Endothelial cell of umbilical vein (primary cell): ENCODE data around the gene PLD1. TPM values are rescaled to one million over a fixed set of nuclear protein-coding genes. Genes with fewer than 3 reads are reported as not detected.

Experiments
- BruUV-seq: library from RNA; stranded (reverse); fragments of 400-500 nt; replicated peaks from 2 replicates; lab custom pipeline; 2021; lab: Mats Ljungman, UMichigan
- CTCF ChIA-PET: fragments of 300-600, 350-600 bp; sonication (Branson Sonifier 250); formaldehyde crosslinking; loops from one replicate; lab custom pipeline; 2021; ENCODE audit warnings: antibody characterized with exemption, inconsistent platforms; lab: Charles Lee
- POLR2A ChIA-PET: fragments of 300-600, 350-600 bp; sonication (Branson Sonifier 250); formaldehyde crosslinking; loops from one replicate; lab custom pipeline; 2021; ENCODE audit warnings: antibody characterized with exemption, inconsistent platforms; lab: Charles Lee
- DNase-seq: peaks from one replicate; pipeline ENCODE4 v3.0.0-alpha.2; 2011; ENCODE audit warnings: low read depth, low spot score
- FAIRE-seq: peaks from 2 replicates; lab custom pipeline; 2011; peaks lifted over from hg19 to GRCh38; lab: Jason Lieb, UNC
- H2AFZ ChIP-seq: 2 replicates; pipeline ENCODE4 v1.6.0; 2012; ENCODE audit warnings: low read depth, low read length, control low read depth, inconsistent platforms
- H3K27ac ChIP-seq: 2 replicates; pipeline ENCODE4 v1.5.1; 2011; ENCODE audit warnings: low read depth, mild to moderate bottlenecking, control low read depth, low read length, moderate library complexity; ENCODE audit not compliant: insufficient read depth
- H3K27me3 ChIP-seq, 2 experiments: 2 replicates each; pipeline versions ENCODE4 v1.6.0 to v1.6.1; 2011; ENCODE audit warnings: low read length in 2 of 2, mixed read lengths in 1 of 2; ENCODE audit not compliant: control insufficient read depth in 2 of 2, insufficient read depth in 2 of 2
- H3K36me3 ChIP-seq, 2 experiments: 2 replicates in 1 of 2; 3 replicates in 1 of 2; pipeline ENCODE4 v1.5.1; 2011; ENCODE audit warnings: low read length in 2 of 2, mild to moderate bottlenecking in 1 of 2, moderate library complexity in 1 of 2; ENCODE audit not compliant: control insufficient read depth in 2 of 2, insufficient read depth in 2 of 2; ENCODE audit errors: extremely low read depth in 1 of 2
- H3K4me1 ChIP-seq: 3 replicates; pipeline ENCODE4 v1.5.1; 2011; ENCODE audit warnings: mild to moderate bottlenecking, low read length; ENCODE audit not compliant: control insufficient read depth, insufficient read depth; ENCODE audit errors: extremely low read depth
- H3K4me2 ChIP-seq: 2 replicates; pipeline ENCODE4 v1.6.1; 2011; ENCODE audit warnings: low read length, control low read depth, mixed read lengths; ENCODE audit not compliant: insufficient read depth
- H3K4me3 ChIP-seq, 3 experiments: fragments of 200-600 bp in 1 of 3; sonication (generic), shearing (Covaris generic) in 1 of 3; replicated peaks in 1 of 3; 2 replicates each; pipeline ENCODE4 v1.5.1; 2011 to 2016; ENCODE audit warnings: control low read depth in 3 of 3, low read length in 3 of 3, mild to moderate bottlenecking in 2 of 3, inconsistent platforms in 1 of 3, low read depth in 1 of 3, moderate library complexity in 1 of 3; ENCODE audit not compliant: insufficient read depth in 1 of 3
- H3K79me2 ChIP-seq: 2 replicates; pipeline ENCODE4 v1.6.0; 2012; ENCODE audit warnings: low read length, inconsistent platforms; ENCODE audit not compliant: control insufficient read depth, insufficient read depth
- H3K9ac ChIP-seq: replicated peaks from 2 replicates; pipeline ENCODE3; 2011; ENCODE audit warnings: low read length, control low read depth; ENCODE audit not compliant: insufficient read depth; ENCODE audit errors: extremely low read depth
- H3K9me1 ChIP-seq: replicated peaks from 3 replicates; pipeline ENCODE4 v1.6.0; 2011; ENCODE audit warnings: mild to moderate bottlenecking, low read length; ENCODE audit not compliant: control insufficient read depth, insufficient read depth; ENCODE audit errors: extremely low read depth
- H3K9me3 ChIP-seq: replicated peaks from 2 replicates; pipeline ENCODE4 v1.5.1; 2012; ENCODE audit warnings: low read length, inconsistent platforms; ENCODE audit not compliant: control insufficient read depth, insufficient read depth
- H4K20me1 ChIP-seq: replicated peaks from 2 replicates; pipeline ENCODE3; 2011; ENCODE audit warnings: mild to moderate bottlenecking, low read length; ENCODE audit not compliant: control insufficient read depth, insufficient read depth; ENCODE audit errors: extremely low read depth
- EZH2 ChIP-seq: IDR thresholded peaks from 2 replicates; pipeline ENCODE4 v1.6.1; 2012; ENCODE audit warnings: borderline replicate concordance, low read depth, mild to moderate bottlenecking, moderate library complexity, low read length, inconsistent platforms; ENCODE audit not compliant: severe bottlenecking
- FOS ChIP-seq: IDR thresholded peaks from 2 replicates; pipeline ENCODE4 v1.6.1; 2011; ENCODE audit warnings: mild to moderate bottlenecking, low read length, moderate library complexity, borderline replicate concordance; ENCODE audit not compliant: insufficient read depth
- GATA2 ChIP-seq: IDR thresholded peaks from 2 replicates; pipeline ENCODE4 v1.7.0; 2011; ENCODE audit warnings: low read depth, mild to moderate bottlenecking, moderate library complexity, mixed read lengths, low read length; ENCODE audit not compliant: insufficient read length, insufficient read depth
- JUN ChIP-seq: IDR thresholded peaks from 2 replicates; pipeline ENCODE4 v1.6.1; 2011; ENCODE audit warnings: borderline replicate concordance, low read depth; ENCODE audit not compliant: insufficient read length, insufficient read depth
- MAX ChIP-seq: IDR thresholded peaks from 2 replicates; pipeline ENCODE4 v1.6.1; 2011; ENCODE audit not compliant: insufficient read depth, insufficient read length
- MYC ChIP-seq: IDR thresholded peaks from one replicate; pipeline ENCODE4 v1.6.1; 2011; ENCODE audit warnings: mild to moderate bottlenecking, low read depth, low read length
- POLR2A ChIP-seq: IDR thresholded peaks from 2 replicates; pipeline ENCODE4 v1.6.1; 2012; ENCODE audit warnings: low read depth, mild to moderate bottlenecking, control low read depth, low read length
- POLR2AphosphoS5 ChIP-seq: IDR thresholded peaks from 2 replicates; pipeline ENCODE4 v1.6.1; 2012; ENCODE audit warnings: low read depth, mild to moderate bottlenecking, control low read depth, low read length, moderate library complexity; ENCODE audit not compliant: insufficient read depth
- dilution Hi-C: fragments of 300-500 bp; cut with MboI; formaldehyde crosslinking; loops from one replicate; pipeline ENCODE4 v1.15.0; 2019; ENCODE audit warnings: low sequenced_read_pairs; ENCODE audit not compliant: extremely low pct_ligation_motif_present
- intact Hi-C: fragments of 100-400 bp; cut with micrococcal nuclease; formaldehyde crosslinking; loops from one replicate; pipeline ENCODE4 v1.10.0; 2022
- polyA plus RNA-seq, 4 experiments: library from polyadenylated mRNA; depleted of rRNA in 3 of 4; stranded (reverse) in 3 of 4; unstranded in 1 of 4; fragments of >200 nt; gene quantifications; 2 replicates each; pipeline versions ENCODE4 v1.2.1 to v1.2.3, GENCODE V29; 2011 to 2012; ENCODE audit warnings: missing spikeins in 1 of 4
- total RNA-seq: library from RNA; stranded (reverse); gene quantifications from 2 replicates; pipeline ENCODE4 v1.2.3, GENCODE V29; 2021
- TF ChIP-seq, protein P1 (sequence below), 2 donors: IDR thresholded peaks; 1 replicate in 1 of 2; 2 replicates in 1 of 2; pipeline ENCODE4 v1.5.1; 2011; ENCODE audit warnings: low read length in 2 of 2, mild to moderate bottlenecking in 2 of 2, moderate library complexity in 2 of 2, control low read depth in 1 of 2, inconsistent platforms in 1 of 2, low read depth in 1 of 2; ENCODE audit not compliant: insufficient read depth in 1 of 2; ENCODE audit errors: extremely low read depth in 1 of 2

The PLD1 gene
- total and polyA plus RNA-seq, 2 donors (not counting 3 experiments of a cell fraction or from before 2014, with no cell fraction given): 42.0 to 108 TPM

DNA sequence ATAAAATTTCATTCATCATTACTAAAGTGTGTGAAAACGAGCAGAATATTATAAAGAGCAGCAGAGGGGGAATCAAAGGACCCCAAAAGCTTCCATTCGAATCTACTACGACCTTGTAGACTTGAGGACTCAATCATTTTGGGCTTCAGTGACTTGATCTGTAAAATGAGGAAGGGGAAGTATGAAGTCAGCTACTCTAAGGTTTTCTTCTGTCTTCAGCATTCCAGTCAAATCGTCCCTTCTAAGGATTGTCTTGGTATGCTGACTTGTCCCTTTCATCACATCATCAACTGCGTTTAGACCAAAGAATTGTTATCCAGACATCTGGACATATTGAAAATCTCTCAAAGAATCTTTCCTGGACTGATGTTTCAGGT is 44.8 kb downstream of the PLD1 start:
- FAIRE-seq: no peak
- intact Hi-C loops (no loop called here), dilution Hi-C loops (no loop called here)
- BruUV-seq: no TSS peak
- DNase-seq: no peak
- no peaks in the 10 kb centered on the region for H3K9me3 ChIP-seq
- TF ChIP-seq EZH2 (no peak), MYC (no peak), POLR2AphosphoS5 (no peak), GATA2 (no peak), FOS (no peak), JUN (no peak), MAX (no peak), POLR2A (no peak)
- TF ChIP-seq, protein P1, sequence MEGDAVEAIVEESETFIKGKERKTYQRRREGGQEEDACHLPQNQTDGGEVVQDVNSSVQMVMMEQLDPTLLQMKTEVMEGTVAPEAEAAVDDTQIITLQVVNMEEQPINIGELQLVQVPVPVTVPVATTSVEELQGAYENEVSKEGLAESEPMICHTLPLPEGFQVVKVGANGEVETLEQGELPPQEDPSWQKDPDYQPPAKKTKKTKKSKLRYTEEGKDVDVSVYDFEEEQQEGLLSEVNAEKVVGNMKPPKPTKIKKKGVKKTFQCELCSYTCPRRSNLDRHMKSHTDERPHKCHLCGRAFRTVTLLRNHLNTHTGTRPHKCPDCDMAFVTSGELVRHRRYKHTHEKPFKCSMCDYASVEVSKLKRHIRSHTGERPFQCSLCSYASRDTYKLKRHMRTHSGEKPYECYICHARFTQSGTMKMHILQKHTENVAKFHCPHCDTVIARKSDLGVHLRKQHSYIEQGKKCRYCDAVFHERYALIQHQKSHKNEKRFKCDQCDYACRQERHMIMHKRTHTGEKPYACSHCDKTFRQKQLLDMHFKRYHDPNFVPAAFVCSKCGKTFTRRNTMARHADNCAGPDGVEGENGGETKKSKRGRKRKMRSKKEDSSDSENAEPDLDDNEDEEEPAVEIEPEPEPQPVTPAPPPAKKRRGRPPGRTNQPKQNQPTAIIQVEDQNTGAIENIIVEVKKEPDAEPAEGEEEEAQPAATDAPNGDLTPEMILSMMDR (IDR thresholded peaks at IDR 0.05; ENCODE audit: extremely low read depth in 1 of 2, insufficient read depth in 1 of 2, low read depth in 1 of 2, low read length in 2 of 2): no peak
- H3K9me1 ChIP-seq: no peaks in the 10 kb centered on the region
- no peaks in the 10 kb centered on the region for H4K20me1 ChIP-seq
- no peak overlapping the region for H3K4me3 ChIP-seq
- no peaks in the 10 kb centered on the region for H3K27me3 ChIP-seq
- H3K4me2 ChIP-seq: no peak overlapping the region
- ChIA-PET POLR2A (no interaction called here), CTCF (interaction anchor here (0.8 to 1.2 kb wide), 2 partner anchors 11 to 23 kb away, joined by 3 read pairs; no protein-coding TSS in a partner anchor)
- peaks cover 3% of the 10 kb centered on the region for H3K79me2 ChIP-seq
- no peak overlapping the region for H3K9ac ChIP-seq
- H3K27ac ChIP-seq: no peak overlapping the region
- H3K4me1 ChIP-seq: no peaks in the 10 kb centered on the region
- no peak overlapping the region for H2AFZ ChIP-seq
- H3K36me3 ChIP-seq: no peaks in the 10 kb centered on the region
